NCI-H82 treated with DMSO at 0.1 percent for 48 hours (cell line): Measurements from ENCODE around the gene PIK3CA.

ENCODE experiments used
- DNase-seq: peaks from one replicate; lab custom pipeline; 2025; ENCODE audit not compliant: unreplicated experiment; lab: John Stamatoyannopoulos, UW

The PIK3CA gene

DNA sequence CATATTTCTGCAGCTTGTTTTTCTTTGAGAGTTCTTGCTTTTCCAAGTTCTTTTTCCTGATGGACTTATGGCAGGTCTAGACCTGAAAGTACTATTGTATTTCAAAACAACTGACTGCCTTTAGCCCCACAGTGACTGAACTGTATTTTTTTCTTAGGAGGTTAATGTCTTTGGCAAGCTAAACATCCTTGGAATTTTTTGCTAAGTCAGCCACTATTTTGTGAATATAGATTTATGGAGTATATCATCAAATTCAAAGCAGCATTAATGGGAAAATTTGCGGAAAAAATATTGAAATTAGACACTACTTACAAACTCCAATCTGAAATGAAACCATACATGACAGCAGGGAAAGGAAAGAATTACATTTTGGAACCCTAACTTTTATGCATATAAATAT lies 8.6 kb downstream of the PIK3CA start:
- DNase-seq, result no peak

DNA sequence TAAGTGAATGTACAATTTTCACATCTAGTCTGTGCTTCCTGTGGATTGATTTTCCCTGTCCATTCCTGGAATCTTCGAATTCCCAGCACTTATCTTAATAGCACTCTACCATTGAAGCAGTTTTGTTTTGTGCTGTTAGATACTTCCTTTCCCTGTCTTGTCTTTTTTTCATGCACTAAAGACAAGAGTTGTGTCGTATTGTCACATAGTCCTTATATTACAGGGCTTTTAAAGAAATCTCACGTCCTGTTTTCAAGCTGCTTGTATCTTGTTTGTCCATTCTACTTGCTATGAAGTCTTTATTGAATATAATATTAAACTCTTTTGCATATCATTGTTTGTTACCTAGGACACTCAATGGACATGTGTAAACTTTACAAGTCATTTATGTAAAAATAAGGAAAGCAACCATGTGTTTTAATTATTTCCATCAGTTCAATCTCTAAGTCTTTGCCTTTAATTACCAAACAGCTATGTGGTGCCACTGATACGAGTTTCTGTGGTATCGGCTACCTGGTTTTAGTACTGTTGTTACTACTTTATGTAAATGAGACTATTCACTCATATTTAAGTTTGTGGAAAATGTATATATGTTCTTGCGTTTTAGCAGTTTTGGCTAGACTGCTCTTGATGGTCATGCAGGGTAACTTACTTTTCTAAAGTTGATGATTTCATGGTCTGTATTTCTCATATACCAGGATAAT lies 10.3 kb downstream of the PIK3CA start:
- DNase-seq, result no peak

DNA sequence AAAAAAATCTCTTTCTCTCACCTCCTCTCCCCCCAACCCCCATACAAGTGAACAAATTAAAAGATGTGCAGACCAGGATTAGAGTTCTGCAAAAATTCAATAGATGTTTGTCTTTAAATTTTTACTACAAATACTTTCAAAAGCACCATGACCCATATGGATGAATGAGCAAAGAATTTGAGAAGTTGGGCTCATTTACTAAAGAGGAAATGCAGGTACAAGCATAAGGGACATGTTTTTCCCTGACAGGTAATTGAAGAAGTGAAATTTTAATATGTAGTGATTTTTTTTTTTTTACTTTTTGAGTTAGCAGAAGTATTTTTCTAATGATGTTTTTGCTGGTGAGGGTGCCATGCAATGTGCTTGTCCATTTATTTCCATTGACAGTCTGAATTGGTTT lies 15.3 kb downstream of the PIK3CA start:
- no peak for DNase-seq

DNA sequence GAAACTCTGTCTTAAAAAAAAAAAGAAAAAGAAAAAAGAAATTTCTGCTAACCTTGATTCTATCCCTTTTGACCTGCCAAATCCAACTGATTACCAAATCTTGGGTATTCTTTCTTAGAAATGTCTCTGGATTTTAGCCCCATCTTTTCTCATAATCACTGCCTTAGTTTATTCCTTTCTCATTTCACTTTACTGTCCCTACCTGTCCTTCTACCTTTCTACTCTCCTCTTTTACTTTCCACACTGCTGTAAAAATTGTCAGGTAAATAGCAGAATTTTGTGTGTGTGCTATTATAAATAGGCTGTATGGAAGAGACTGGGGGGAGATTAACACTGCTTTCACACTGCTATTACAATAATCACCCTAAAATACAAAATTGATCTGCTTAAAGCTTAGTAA lies 16.7 kb downstream of the PIK3CA start:
- no peak for DNase-seq

DNA sequence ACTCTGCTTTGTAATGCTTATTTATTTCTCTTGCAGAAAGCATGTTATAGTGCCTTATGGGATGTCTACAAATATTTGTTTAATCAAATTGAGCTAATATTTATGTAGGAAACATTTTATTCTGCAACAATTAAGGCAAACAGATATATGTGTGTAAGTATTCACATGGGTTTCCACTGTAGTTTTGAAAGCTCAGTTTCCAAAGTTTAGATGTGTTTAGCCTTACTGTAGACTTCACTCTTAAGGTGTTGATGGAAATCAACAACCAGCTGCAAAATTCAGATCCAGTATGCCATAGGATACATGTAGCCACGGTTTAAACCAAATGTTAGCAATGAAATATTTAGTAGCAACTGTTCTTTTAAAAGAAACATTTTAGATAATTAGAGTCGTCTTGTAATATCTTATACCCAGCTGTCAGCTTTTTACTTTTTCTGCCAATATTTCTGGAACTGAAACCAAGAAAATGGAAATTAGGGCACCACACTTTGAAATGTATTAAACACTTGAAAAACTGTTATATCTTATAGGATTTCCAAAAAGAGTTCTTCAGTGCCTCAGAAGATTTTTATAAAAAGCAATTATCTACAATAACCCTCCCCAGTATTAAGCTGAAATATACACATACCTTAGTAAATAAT lies 18.5 kb downstream of the PIK3CA start:
- no peak for DNase-seq

DNA sequence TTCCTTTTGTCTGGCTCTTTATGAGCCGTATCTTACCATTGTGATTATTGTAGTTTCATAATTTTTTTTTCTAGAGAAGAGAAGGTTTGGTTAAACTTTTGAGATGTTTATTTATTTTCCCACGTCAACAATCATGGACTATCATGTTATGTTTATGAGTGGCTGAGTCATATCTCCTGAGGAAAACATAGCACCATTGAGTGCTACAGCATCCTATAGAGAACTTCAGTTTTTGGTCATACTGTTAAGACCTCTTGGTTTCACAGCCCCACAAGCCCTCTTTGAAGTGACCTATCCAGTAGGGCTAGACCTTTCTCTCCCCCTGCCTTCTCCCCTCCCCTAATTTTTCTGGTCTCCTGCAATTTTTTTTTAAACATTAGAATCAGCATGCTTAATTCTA lies 20.8 kb downstream of the PIK3CA start:
- no peak for DNase-seq

DNA sequence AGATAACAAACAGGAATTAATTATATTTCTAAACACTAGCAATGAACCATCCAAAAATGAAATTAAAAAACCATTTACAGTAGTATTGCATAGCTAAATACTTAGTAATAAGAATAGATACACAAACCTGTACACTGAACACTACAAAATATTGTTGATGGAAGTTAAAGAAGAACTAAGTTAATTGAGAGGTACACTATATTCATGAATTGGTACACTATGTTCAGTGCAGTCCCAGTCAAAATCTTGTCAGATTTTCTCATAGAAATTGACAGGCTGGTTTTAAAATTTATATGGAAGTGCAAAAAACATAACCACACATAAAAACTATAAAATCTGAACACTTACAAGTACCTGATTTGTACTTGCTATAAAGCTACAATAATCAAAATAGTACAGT lies 24.4 kb downstream of the PIK3CA start:
- DNase-seq, result no peak

DNA sequence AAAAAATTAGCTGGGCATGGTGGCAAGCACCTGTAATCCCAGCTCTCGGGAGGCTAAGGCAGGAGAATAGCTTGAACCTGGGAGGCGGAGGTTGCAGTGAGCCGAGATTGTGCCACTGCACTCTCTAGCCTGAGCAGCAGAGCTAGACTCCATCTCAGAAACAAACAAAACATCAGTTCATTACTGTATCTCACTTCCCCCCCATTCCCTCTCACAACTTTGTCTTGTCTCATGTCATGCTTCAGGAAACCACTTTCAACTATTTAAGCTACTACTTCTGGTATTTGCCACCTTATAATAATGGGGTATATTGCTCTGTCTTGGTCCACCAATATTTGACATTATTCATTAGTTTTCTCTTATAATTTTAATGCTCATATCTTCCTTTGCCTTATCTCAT lies 26.2 kb downstream of the PIK3CA start:
- no peak for DNase-seq

DNA sequence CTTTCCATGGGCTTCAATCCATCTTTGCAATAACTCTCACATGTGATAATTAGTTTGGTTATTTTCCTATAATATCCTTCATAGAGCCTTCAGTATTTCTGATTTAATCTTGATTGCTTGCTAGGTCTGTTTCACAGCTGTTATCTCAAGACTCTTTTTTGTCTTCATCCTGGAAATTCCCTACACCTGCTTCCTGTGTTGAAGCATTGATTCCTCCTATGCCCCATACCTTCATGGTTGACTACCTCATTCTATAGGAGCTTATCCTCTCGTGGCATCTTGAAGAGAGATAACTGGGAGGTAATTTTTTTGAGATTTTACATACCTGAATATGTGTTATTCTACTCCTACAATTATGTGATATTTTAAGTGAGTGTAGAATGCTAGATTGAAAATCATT lies 26.7 kb downstream of the PIK3CA start:
- DNase-seq, result no peak

DNA sequence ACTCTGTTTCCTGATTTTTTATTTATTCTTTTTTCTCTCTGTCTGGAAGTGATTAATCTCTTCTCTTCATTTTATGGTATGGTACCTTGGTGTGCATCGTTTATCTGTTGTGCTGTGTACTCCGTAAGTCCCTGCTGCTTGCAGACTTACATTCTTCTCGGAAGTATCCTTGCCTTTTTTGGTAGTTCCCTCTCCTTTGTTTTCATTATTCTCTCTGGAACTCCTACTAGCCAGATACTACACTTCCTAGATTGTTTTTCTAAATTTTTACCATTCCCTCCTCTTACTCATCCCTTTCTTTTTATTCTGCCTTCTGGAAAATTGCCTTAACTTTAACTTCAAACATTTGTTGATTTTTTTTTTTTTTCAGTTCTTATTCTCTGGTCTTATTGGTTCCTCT lies 27.2 kb downstream of the PIK3CA start:
- DNase-seq, result no peak

DNA sequence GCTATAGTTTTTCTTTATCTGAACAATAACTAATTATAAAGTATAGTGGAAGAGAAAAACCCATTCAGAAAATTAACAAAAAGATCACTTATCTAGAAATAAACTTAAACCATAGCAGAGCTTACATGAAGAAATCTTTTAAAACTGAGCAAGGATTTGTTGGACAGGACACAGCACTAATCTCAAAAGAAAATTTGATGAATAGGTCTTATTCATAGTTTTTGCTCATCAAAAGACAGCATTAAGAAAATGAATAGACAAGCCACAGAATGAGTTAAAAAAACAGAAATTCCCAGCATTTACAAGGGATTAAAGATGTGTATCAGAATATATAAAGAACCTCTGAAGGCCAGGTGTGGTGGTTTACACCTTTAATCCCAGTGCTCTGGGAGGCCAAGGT lies 29.5 kb downstream of the PIK3CA start:
- no peak for DNase-seq

DNA sequence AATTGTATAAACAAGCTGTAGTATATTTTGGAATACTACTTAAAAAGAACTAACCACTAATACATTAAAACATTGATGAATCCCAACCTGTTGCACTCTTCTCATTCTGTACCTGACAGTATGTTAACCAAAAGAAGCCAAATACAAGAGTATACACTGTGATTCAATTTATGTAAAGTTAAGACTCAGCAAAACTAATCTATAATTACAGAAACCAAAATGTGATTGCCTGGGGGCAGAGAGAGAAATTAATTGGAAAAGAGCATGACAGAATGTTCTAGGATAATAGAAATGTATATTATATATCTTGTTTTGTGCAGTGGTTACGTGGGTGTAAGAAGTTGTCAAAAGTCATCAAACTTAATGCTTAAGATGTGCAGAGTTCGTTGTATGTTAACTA lies 31.1 kb downstream of the PIK3CA start:
- no peak for DNase-seq

DNA sequence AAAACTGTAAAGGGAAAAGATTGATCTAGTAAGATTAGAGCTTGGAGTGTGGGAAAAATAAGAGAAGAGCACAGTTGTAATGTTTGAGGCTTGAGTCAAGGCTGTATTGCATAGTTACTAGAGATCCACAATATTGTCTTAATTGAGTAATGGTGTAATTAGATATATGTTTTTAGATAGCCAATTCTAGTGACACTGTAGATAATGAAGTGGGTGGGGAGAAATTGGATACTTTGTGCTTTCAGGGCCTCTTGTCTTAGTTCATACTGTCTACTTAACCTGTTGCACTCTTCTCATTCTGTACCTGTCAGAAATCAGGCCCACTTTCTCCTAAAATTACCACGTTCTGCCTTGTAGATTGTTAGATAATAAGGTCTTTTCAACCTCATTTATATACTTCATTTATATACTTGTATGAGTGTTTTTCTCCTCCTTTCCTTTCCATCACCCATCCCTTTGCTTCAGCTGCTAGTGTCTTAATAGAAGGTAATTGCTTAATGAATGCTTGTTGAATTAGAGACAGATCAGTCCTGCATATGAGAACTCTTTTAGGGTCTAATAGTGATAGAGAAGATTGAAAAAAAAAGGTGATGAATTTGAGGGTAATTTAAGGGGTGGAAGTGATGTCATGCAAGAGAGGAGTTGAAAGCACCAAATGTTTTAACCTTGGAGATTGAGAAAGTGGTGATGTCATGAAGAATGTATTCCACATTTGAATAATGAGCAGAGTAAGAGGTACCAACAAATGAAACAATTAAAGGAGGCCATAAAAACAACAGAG lies 32.0 kb downstream of the PIK3CA start:
- no peak for DNase-seq

DNA sequence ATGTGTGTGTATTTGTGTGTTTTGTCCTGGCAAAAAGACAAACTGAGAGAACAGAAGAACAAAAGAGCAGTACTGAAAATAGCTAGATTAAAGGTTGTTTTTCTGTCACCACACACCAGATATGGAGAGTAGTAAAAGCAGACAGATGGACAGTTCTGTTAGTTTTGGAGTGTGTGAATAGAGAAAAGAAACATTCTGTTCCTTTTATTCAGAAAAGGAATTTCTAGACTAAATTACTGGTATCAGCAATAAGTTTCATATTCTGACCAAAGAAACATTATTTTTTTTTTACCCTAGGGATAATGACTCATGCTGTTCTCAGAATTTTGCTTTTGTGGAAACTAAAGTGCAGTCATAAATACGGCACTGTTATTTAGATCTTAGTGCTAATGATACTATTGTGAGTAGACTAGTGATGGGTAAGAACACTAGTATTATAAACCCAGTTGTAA lies 32.9 kb downstream of the PIK3CA start:
- no peak for DNase-seq

DNA sequence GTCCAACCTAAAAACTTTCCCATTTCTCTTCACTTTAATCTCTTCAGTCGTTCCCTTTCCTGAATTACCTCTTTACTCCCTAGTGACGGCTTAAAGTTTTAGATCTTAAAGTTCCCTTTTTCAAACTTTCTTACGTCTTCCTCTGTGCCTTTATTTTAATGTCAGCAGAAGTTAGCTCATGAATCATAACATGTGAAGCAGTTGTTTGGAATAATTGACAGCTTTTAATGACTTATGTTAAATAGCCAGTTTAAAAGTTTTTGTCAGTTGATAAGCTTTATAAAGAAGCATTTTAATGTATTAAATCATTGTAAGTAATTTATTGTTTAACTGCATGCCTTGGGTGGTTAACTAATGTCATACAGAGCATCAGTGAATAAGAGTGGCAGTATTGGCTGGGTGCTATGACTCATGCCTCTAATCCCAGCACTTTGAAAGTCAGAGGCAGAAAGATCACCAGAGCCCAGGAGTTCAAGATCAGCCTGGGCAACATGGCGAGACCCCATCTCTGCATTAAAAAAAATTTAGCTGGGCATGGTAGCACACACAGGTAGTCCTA lies 33.9 kb downstream of the PIK3CA start:
- no peak for DNase-seq

DNA sequence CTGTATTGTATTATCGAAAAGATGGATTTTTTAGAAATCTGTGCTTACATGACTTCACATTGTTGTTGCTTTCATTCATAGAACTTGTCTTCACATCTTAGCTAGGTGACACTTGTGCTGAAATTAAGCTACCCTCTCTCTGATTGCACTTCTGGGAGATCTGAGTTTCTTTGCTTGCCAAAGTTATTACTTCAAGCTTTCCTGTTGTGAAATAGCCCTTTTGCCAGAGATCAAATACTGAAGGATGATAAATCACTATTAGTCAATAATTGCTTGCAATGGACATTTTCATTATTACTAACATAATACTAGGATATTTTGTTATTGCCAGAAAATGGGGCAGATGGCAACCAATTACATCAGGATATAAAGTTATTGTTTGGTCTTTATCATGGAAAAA lies 34.7 kb downstream of the PIK3CA start:
- DNase-seq, result no peak

DNA sequence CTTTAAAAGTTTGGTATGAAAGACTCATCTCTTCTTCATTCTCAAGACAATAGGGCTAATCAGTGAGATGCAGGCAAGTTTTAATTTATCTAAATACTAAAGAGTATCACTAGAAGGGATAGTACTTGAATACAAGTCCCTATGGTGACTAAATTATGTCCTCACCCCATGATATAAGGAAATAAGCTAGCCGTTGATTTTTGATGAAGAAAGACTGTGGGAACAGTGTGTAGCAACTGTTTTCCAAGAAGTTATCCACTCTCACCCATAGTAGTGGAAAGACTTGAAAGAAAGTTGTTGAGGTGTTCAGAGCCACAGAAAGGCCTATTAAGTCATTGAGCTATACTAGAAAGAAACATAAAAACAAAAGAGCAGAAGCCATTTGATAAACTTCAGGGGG lies 36.7 kb downstream of the PIK3CA start:
- DNase-seq, result no peak

DNA sequence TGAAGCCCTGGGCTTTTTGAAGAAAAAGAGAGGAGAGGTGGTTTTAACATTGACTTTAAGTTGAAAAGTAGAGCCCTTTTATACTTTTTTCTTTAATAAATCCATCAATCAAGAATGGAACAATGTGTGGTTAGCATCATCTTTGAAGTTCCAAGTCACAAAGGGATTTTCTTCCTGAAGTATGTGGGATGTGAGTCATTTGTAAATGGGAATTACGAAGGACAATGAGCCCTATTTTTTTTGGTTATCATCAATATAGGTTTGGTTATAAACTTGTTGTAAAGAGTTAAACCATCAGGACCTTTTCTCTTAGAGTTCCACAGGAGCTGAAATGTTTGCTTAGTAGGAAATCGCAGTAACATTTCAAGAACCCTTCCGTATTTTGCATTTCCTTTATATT lies 38.3 kb downstream of the PIK3CA start:
- no peak for DNase-seq

DNA sequence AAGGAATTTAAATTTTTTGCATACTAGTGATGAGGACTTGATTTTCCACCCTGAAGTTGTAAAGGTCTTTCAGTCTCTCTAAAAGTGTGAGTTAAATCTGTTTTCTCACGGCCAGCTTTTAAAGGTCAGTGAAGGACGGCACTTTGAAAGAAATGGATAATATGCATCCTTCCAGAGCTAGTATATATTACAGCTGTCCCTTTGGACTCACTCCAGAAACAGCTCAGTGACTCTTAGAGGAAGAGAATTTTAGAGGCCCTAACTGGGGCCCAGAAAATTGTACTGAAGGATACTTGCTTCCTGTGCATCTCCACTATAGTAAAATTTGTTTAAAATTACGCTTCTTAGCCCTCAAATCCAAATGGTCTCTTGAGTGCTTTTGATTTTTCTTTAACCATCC lies 41.6 kb downstream of the PIK3CA start:
- DNase-seq, result no peak

DNA sequence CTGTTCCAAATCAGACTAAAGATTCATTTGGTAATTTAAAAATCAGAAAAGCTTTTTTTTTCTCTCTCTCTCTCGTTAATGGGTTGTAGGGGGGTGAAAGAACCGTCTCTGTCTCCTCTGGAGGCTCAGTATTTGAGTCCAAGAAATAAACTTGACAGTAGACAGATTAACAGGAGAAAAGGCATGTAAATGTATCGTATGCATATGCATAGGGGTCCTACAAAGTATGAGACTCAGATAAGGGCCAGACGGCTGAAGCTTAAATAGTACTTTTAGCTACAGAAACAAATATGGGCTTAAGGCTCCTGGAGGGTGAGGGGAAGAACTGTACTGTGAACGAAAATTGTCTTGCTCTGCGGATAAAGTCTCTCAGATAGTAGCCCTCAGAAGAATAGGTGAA lies 42.4 kb downstream of the PIK3CA start:
- no peak for DNase-seq

DNA sequence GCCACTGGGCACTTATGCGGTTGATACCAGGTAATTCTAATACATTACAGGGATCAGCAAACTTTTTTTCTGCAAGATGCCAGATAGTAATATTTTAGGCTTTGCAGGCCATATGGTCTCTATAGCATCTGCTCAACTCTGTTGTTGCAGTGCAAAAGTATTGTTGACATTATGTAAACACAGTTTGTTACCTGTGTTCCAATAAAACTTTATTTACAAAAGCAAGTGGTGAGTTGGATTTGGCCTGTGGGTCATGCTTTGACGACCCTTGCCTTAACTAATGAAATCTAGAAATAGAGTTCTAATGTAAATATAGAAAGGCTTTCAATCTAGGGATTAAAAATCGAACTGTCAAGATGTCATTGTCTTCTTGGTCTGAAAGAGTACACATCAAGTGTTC lies 44.4 kb downstream of the PIK3CA start:
- no peak for DNase-seq

DNA sequence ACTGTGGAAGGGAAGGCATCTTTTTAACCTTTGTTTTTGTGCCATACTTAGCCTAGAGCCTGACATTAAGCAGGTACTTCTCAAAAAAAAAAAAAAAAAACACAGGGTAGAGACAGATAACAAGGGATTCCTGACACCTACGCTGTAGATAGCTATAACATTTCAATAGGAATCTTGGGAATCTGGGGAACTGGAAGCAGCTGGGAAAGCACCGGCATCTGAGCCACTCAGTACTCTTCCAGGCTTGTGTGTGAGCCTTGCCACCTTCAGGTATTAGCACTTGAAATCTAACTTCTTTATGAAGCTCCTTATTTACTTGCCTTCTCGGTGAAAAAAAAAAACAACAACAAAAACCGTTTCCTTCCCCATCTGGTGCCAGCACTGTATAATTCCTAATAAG lies 46.8 kb downstream of the PIK3CA start:
- no peak for DNase-seq
